NCI-H524 treated with DMSO at 0.1 percent for 48 hours (cell line): ENCODE data around the gene DTD1.

Experiments used
- DNase-seq: peaks from one replicate; lab custom pipeline; 2025; lab: John Stamatoyannopoulos, UW

The DTD1 gene

GRCh38 chr20:18587665-18588573, at the start of gene DTD1:
TSS of gene DTD1 (plus strand) at chr20:18588054. CDS start at chr20:18588073, 19 bp downstream.
- peak; percentile 44 for DNase-seq

- no peak for DNase-seq
Measured at GRCh38 chr20:18541741-18542140, 46.1 kb upstream of the DTD1 start.

DNA sequence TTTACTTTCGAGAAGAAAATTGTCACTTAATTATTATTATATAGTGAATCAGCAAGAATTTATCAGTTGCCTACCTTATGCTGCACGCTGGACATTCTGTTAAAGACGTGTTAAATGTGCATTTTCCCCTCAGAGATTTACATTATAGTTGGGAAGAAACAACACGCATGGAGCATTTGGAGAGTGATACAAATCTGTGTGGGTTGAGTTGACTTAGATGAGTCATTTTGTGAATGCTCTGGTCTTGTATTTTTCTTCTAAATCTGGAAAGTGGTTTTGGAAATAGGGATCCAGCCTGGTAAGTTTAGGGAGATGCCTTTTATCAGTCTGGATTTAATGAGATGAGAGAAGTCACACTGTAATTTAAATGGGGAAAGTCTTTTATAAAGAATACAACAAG, 44.6 kb upstream of the DTD1 start:
- no peak for DNase-seq

- DNase-seq: no peak
Measured at GRCh38 chr20:18543932-18544331, 43.9 kb upstream of the DTD1 start.

- DNase-seq: no peak
Measured at GRCh38 chr20:18545566-18545965, 42.3 kb upstream of the DTD1 start.

- DNase-seq: no peak
Measured at GRCh38 chr20:18548465-18548864, 39.4 kb upstream of the DTD1 start.

- no peak for DNase-seq
Measured at GRCh38 chr20:18553746-18554145, 34.1 kb upstream of the DTD1 start.

GRCh38 chr20:18566892-18567738, 20.7 kb upstream of the DTD1 start, which contains the start of gene SMIM26:
TSS of gene SMIM26 (plus strand) at chr20:18567432. CDS start at chr20:18567479, 47 bp downstream.
- DNase-seq: peak; percentile 78

GRCh38 chr20:18567739-18568091, 20.1 kb upstream of the DTD1 start:
- DNase-seq: no peak

- no peak for DNase-seq
Measured at GRCh38 chr20:18571009-18571408, 16.8 kb upstream of the DTD1 start.

- DNase-seq: no peak
Measured at GRCh38 chr20:18571578-18571977, 16.3 kb upstream of the DTD1 start.

GRCh38 chr20:18577942-18578341, 9.9 kb upstream of the DTD1 start:
- no peak for DNase-seq

- DNase-seq: no peak
Measured at GRCh38 chr20:18578581-18578980, 9.3 kb upstream of the DTD1 start.

- DNase-seq: no peak
Measured at GRCh38 chr20:18580012-18580411, 7.8 kb upstream of the DTD1 start.

GRCh38 chr20:18585134-18585533, 2.7 kb upstream of the DTD1 start:
- DNase-seq: no peak

GRCh38 chr20:18588574-18588933, 700 bp downstream of the DTD1 start:
- DNase-seq: no peak

DNA sequence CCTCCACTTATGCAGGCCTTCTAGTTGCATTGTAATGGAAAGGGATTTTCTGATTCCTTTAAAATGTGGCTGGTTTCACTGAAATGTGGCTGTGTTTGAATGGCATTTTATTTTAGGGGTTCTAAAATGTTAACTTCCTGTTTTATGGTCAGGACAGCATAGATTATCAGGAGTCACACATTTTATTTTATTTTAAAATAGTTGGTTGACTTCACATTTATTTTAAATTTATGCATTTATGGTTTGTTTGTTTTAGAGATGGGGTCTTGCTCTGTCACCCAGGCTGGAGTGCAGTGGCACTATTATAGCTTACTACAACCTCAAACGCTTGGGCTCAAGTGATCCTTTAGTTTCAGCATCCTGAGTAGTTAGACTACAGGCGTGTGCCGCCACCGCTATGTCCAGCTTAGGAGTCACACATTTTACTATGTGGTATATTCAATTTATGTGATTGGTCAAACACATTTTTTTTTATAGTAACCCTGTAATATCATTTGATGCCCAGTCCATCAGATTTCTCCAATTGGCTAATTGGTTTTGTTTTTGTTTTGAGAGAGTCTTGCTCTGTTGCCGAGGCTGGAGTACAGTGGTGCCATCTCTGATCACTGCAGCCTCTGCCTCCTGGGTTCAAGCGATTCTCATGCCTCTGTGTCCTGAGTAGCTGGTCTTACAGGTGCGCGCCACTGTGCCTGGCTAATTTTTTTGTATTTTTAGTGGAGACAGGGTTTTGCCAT, 2.3 kb downstream of the DTD1 start:
- no peak for DNase-seq

- no peak for DNase-seq
Measured at GRCh38 chr20:18596270-18596669, 8.4 kb downstream of the DTD1 start.

DNA sequence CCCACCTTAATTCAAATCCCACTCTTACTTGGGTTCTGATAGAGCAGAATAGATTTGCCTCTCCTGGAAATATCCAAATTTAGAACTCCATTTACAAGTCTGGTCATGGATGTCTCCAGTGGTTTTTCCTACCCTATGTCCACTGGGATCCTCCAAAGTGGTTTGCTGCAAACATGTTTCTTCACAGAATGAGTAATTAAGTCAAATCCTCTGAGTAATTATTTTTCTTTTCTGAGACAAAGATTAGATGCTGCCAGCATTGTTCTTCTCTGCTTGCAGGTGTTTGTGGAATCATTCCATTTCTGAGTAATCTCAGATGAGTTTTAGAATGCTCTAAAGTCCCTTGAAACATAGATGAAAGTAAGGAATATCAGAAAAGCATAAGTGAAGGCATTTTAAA, 21.9 kb downstream of the DTD1 start:
- no peak for DNase-seq

- DNase-seq: no peak
Measured at GRCh38 chr20:18611492-18611891, 23.6 kb downstream of the DTD1 start.

- DNase-seq: no peak
Measured at GRCh38 chr20:18613553-18613952, 25.7 kb downstream of the DTD1 start.

- DNase-seq: no peak
Measured at GRCh38 chr20:18614244-18614643, 26.4 kb downstream of the DTD1 start.
